ENCODE data around the gene MCEE.
"Not testable (repeated sequence)": the region's sequence is repeated elsewhere in the genome, so short reads cannot be mapped to it uniquely, and the experiment has no call there.

The MCEE gene

DNA sequence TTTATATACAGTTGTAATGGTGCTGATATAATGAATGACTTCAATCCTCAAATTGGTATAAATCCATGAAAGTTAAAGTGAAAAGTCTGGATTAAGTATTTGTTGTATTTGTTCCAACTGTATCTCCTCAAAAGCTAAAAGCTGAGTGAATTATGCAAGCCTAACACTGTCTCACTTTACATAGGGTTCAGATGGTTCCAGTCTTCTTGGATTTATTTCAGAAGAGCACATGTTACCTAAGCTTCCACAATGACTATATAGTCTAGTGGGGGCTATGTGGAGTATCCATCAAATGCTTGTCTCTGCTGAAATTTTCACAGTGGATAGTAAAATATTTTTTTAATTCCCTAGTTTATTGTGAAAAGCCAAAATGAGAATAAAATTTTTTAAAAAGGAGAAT lies 13.0 kb downstream of the MCEE start:
- DNase-seq (ENCODE audit: low read depth), result no peak
- H3K4me3 ChIP-seq (ENCODE audit: control insufficient read depth, low read depth, low read length), result no peak overlapping the region
- TF ChIP-seq, protein P1, sequence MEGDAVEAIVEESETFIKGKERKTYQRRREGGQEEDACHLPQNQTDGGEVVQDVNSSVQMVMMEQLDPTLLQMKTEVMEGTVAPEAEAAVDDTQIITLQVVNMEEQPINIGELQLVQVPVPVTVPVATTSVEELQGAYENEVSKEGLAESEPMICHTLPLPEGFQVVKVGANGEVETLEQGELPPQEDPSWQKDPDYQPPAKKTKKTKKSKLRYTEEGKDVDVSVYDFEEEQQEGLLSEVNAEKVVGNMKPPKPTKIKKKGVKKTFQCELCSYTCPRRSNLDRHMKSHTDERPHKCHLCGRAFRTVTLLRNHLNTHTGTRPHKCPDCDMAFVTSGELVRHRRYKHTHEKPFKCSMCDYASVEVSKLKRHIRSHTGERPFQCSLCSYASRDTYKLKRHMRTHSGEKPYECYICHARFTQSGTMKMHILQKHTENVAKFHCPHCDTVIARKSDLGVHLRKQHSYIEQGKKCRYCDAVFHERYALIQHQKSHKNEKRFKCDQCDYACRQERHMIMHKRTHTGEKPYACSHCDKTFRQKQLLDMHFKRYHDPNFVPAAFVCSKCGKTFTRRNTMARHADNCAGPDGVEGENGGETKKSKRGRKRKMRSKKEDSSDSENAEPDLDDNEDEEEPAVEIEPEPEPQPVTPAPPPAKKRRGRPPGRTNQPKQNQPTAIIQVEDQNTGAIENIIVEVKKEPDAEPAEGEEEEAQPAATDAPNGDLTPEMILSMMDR (conservative IDR thresholded peaks at IDR 0.05; ENCODE audit: control insufficient read depth, insufficient read depth, low read depth, low read length), result no peak

DNA sequence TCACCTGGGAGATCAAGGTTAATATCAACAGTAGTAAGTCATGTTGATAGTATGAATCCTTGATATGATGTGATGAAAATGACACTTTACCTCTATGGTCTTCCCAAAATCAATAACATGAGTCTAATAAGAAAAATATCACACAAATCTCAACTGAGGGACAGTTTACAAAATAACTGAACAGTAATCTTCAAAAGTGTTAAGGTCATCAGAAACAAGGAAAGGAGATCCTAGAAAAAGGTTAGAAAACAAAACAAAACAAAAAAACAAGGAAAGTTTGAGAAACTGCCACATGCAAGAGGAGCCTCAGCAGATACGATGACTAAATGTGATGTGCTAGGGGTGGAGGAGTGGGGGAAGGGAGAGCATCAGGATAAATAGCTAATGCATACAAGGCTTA lies 16.2 kb downstream of the MCEE start:
- no peak for DNase-seq (ENCODE audit: low read depth)
- H3K4me3 ChIP-seq (ENCODE audit: control insufficient read depth, low read depth, low read length), result no peak overlapping the region
- TF ChIP-seq, protein P1 (conservative IDR thresholded peaks at IDR 0.05; ENCODE audit: control insufficient read depth, insufficient read depth, low read depth, low read length), result no peak

DNA sequence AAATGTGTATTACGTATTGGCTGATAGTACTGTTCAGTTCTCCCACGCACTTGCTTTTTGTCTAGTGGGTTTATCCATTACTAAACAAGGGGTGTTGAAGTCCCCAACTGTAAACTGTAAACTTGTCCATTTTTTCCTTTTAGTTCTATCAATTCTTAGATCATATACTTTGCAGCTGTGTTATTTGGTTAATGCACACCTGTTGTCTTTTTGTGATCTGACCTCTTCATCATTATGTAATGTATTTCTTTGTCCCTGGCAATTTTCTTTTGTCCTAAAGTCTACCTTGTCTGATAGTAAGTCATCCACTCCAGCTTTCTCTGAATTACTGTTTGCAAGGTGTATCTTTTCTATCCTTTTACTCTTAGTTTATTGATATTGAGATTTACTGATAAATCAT lies 21.9 kb downstream of the MCEE start:
- DNase-seq (ENCODE audit: low read depth), result no peak
- TF ChIP-seq, protein P1 (conservative IDR thresholded peaks at IDR 0.05; ENCODE audit: control insufficient read depth, insufficient read depth, low read depth, low read length), result no peak
- no peak overlapping the region for H3K4me3 ChIP-seq (ENCODE audit: control insufficient read depth, low read depth, low read length)

DNA sequence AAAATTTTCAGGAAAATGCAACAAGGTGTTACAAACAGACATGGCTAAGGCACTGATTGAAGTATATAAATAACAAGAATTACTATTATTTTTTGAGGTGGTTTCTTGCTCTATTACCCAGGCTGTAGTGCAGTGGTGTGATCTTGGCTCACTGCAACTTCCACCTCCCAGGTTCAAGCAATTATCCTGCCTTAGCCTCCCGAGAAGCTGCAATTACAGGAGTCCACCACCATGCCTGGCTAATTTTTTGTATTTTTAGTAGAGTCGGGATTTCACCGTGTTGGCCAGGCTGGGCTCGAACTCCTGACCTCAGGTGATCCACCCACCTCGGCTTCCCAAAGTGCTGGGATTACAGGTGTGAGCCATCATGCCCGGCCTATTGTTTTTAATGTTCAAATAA lies 23.6 kb downstream of the MCEE start:
- H3K4me3 ChIP-seq (ENCODE audit: control insufficient read depth, low read depth, low read length); DNase-seq (ENCODE audit: low read depth): not testable (repeated sequence)

DNA sequence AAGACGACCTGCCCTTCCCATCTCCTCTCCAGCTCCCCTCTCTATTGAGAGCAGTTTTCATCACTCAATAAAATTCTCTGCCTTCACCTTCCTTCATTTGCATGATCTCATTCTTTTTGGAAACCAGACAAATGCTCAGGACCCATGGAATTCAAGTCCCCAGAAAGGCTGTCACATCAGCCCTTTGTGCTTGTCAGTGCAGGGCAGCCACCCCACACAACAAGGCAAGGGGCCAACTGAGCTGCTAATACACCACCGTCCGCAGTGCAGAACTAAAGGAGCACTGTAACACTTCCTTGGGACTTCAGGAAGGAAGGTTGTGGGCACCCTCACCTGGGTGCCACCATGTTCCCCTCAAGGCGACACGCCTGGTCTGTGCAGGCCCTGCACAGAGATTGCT lies 26.2 kb downstream of the MCEE start:
- no peak for DNase-seq (ENCODE audit: low read depth)
- H3K4me3 ChIP-seq (ENCODE audit: control insufficient read depth, low read depth, low read length), result no peak overlapping the region
- TF ChIP-seq, protein P1 (conservative IDR thresholded peaks at IDR 0.05; ENCODE audit: control insufficient read depth, insufficient read depth, low read depth, low read length), result no peak

DNA sequence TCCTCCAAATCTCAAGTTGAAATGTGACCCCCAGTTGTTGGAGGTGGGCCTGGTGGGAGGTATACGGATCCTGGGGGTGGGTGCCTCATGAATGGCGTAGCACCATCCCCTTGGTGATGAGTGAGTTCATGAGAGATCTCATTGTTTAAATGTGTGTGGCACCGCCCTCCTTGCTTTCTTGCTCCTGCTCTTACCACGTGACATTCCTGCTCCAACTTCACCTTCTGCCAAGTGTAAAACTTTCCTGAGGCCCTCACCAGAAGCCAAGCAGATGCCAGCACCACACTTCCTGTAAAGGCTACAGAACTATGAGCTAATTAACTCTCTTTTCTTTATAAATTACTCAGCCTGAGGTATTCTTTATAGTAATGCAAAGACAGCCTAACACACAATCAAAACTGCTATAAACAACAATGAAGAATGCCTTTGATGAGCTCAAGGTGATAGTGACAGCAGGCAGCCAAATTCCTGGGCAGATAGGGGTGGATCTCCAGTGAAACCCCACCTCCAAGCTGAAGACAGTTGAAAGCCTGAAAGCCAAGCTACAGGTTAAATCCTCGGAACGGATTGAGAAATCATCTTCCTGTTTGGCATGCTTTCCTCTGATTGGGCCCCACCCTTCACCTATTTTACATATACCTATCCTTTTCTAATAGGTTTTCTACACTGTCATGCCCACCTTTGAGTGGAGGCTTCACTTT lies 26.9 kb downstream of the MCEE start:
- TF ChIP-seq, protein P1 (conservative IDR thresholded peaks at IDR 0.05; ENCODE audit: control insufficient read depth, insufficient read depth, low read depth, low read length), result no peak
- no peak overlapping the region for H3K4me3 ChIP-seq (ENCODE audit: control insufficient read depth, low read depth, low read length)
- DNase-seq (ENCODE audit: low read depth), result no peak

DNA sequence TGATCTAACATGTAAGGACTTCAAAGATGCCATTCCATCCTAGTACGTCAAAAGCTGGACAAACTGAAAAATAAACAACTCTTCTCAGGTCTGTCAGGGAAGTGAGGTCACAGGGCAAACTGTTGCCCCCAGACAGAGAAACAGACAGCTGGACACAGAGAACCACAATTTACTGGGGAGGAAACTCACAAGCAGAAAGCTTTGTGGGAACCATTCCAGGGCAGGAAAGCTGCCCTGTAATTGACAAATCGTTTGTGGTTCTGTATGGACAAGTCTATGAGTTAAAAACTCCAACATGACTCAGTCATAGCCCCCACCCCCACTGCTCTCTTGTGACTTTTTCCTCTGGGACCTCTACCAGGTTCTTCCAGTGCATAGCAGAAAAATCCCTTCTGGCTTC lies 28.4 kb downstream of the MCEE start:
- TF ChIP-seq, protein P1 (conservative IDR thresholded peaks at IDR 0.05; ENCODE audit: control insufficient read depth, insufficient read depth, low read depth, low read length), result no peak
- peak; percentile 92 for DNase-seq (ENCODE audit: low read depth)
- H3K4me3 ChIP-seq (ENCODE audit: control insufficient read depth, low read depth, low read length), result no peak overlapping the region
